Activated naive CD4-positive, alpha-beta T cell treated with anti-CD3 and anti-CD28 coated beads, Interleukin-2, amount 50 U/mL, for 24 hours (primary cell): ENCODE data around the gene RAD9A.

Source experiments
- H3K27ac Mint-ChIP-seq: one replicate; pipeline ENCODE4 v1.8.0; 2021; ENCODE audit warnings: mild to moderate bottlenecking, mixed read lengths
- H3K27me3 Mint-ChIP-seq: one replicate; pipeline ENCODE4 v1.8.0; 2021; ENCODE audit warnings: mixed read lengths
- H3K36me3 Mint-ChIP-seq: one replicate; pipeline ENCODE4 v1.8.0; 2021; ENCODE audit warnings: mixed read lengths
- H3K4me1 Mint-ChIP-seq: one replicate; pipeline ENCODE4 v1.8.0; 2021; ENCODE audit warnings: mixed read lengths
- H3K4me3 Mint-ChIP-seq: one replicate; pipeline ENCODE4 v1.8.0; 2021; ENCODE audit warnings: mild to moderate bottlenecking, mixed read lengths
- H3K9me3 Mint-ChIP-seq: one replicate; pipeline ENCODE4 v1.8.0; 2021; ENCODE audit warnings: mixed read lengths

The RAD9A gene

DNA sequence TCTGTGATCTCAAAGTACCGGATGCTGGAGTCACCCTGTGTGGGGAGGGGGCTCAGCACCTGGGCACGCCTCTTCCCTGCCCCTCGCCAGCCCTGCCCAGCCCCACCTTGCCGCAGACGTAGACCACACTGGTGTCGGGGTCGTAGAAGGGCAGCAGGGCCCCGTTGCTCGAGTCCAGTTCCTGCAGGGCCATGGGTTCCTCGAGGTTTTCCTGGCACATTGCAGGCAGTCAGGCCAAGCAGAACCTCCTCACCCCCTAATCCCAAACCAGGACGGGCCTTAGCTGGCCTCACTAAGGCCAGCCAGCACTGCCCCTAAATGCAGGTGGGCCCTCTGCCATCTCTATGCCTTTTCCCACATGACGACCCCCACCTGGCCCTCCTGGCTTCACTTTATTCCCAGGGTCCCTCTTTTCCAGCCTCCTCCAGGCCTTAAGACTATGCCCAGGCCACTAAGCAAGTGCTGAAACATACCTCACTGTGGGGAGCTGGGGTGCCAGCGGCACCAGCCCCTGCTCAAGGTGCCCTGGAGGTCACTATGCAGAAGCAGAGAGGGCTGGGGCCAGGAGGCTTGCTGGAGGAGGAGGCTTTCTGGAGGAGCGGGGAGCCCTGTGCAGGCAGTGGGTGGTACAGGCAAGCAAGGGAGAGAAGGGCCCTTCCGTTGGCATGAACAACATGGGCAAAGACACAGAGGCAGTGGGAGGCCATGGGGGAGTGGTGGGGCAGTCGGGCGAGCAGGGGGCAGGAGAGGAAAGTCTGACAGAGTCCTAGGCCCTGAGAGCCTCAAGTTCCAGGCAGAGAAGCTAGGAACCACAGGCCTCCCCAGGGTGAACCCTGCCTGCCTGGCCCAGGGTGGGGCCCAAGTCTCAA lies 48.7 kb downstream of the RAD9A start:
- Mint-ChIP-seq H3K4me3 (peak overlapping the region; percentile 89), H3K4me1 (peaks cover 69% of the 10 kb centered on the region), H3K36me3 (no peaks in the 10 kb centered on the region), H3K27me3 (no peaks in the 10 kb centered on the region), H3K27ac (peak overlapping the region; percentile 94), H3K9me3 (no peaks in the 10 kb centered on the region)

DNA sequence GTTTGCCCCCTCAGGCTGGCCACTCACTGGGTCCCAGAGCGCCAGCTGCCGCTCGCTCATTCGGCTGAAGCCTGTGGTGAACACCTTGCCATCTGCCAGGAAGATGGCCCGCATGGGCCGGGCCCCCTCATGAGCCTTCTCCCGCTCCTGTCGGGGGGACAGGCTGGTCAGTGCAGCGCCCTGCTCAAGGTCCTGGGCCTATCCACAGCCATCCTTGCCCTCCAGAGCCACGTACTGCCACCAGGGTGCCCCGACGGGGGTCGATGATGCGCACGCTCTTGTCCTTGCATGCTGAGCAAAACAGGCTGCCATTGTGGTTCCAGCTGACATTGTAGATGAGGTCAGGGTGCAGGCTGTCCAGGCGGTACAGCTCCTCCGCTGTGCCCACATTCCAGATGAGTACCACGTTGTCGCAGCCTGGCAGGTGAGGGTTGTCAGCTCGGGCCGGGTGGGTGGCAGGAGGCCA lies 49.3 kb downstream of the RAD9A start:
- H3K4me3 Mint-ChIP-seq: peak overlapping the region; percentile 8
- peak overlapping the region; percentile 72 for H3K27ac Mint-ChIP-seq
- H3K9me3 Mint-ChIP-seq: no peaks in the 10 kb centered on the region
- H3K36me3 Mint-ChIP-seq: no peaks in the 10 kb centered on the region
- H3K27me3 Mint-ChIP-seq: no peaks in the 10 kb centered on the region
- H3K4me1 Mint-ChIP-seq: peaks cover 71% of the 10 kb centered on the region

DNA sequence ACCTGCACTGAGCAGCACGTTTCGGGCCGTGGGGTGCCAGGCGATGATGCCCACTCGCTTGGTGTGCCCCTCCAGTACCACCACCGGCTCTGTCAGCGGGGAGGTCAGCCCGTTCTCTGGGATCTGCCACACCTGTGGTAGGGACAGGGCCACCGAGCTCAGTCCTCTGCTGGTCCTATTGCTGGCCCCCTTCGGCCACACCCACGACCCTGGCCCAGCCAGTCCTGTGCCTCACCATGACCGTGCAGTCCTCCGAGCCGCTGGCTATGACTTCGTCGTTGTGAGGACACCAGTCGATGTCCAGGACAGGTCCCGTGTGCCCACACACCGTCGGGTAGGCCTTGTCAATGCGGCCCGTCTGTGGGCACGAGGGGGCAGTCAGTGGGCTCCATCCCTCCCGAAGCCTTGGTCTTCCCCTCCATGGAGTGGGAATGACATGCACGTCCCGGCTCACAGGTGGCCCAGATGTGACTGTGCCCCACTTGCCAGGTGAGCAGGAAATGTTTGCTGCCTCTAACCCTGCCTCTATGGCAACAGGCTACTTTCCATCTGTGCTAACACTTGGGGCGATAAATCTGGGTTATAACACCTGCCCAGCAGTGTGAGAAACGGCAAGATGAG lies 50.1 kb downstream of the RAD9A start:
- H3K4me3 Mint-ChIP-seq: peak overlapping the region; percentile 58
- no peaks in the 10 kb centered on the region for H3K36me3 Mint-ChIP-seq
- H3K9me3 Mint-ChIP-seq: no peaks in the 10 kb centered on the region
- no peaks in the 10 kb centered on the region for H3K27me3 Mint-ChIP-seq
- peaks cover 73% of the 10 kb centered on the region for H3K4me1 Mint-ChIP-seq
- peak overlapping the region; percentile 41 for H3K27ac Mint-ChIP-seq

DNA sequence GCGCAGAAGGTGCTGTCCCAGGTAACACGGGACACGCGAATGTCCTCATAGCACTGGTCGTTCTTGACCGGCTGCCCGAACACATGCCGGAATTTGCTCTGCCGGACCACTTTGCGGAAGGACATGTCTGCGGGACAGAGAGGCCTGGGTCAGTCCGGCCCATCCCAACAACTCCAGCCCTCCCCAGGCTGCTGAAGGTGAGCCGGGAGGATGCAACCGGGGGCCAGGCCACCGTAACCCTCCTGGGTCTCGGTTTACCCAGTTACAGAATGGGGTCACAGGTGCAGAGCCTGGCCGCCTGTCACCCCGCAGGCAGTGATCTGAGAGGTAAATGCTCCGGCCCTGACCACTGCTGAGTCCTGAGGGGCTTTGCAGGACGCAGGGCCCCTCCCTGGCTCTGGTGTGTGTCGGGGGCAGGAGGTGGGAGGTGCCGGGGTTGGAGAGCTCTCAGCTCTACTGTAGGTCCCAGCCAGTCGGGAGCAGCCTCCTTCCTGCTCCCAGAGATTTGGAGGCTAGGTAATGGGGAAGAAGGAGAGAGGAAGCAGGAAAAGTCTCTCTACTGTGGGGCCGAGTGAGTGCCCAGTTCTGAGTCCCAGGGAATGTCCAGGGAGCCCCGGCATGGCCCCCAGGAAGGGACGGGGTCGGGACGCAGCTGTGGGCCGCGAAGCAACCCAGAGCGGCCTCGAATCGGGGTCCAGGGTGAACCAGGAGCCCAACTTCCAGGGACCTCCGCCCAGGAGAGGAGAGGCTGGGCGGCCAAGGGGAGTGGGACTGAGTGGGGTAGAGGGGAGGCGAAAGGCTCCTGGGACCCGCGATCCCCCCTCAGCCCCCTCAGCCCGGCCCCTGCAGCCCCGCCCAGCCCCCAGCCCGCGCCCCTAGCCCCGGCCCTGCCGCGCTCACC lies 51.0 kb downstream of the RAD9A start:
- peaks cover 77% of the 10 kb centered on the region for H3K4me1 Mint-ChIP-seq
- peak overlapping the region; percentile 58 for H3K4me3 Mint-ChIP-seq
- no peaks in the 10 kb centered on the region for H3K9me3 Mint-ChIP-seq
- no peaks in the 10 kb centered on the region for H3K27me3 Mint-ChIP-seq
- peak overlapping the region; percentile 35 for H3K27ac Mint-ChIP-seq
- H3K36me3 Mint-ChIP-seq: no peaks in the 10 kb centered on the region

DNA sequence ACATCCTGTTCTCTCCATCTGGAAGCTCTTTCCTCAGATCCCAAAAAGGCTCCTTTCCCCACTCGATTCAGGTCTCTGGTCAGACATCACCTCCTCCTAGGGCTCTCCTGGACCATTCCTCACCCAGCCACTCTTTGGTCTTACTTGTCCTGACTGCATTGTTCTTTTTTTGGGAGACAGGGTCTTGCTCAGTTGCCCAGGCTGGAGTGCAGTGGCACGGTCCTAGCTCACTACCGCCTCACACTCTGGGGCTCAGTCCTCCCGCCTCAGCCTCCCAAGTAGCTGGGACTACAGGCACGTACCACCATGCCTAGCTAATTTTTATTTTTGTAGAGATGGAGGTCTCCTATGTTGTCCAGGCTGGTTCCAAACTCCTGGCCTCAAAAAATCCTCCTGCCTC lies 53.7 kb downstream of the RAD9A start:
- H3K27ac Mint-ChIP-seq: peak overlapping the region; percentile 57
- no peaks in the 10 kb centered on the region for H3K9me3 Mint-ChIP-seq
- H3K36me3 Mint-ChIP-seq: no peaks in the 10 kb centered on the region
- peak overlapping the region; percentile 79 for H3K4me3 Mint-ChIP-seq
- no peaks in the 10 kb centered on the region for H3K27me3 Mint-ChIP-seq
- H3K4me1 Mint-ChIP-seq: peaks cover 78% of the 10 kb centered on the region
